Testis (tissue), 3 donors: Measurements from ENCODE around the gene DNAJC22. TPM values are rescaled to one million over a fixed set of nuclear protein-coding genes. Genes with fewer than 3 reads are reported as not detected.

Source experiments
- DNase-seq: peaks from one replicate; pipeline ENCODE4 v3.0.0-alpha.2; 2019
- H3K27ac ChIP-seq, 2 donors: fragments of 200-600 bp; sonication (generic); one replicate each; pipeline ENCODE4 v1.5.1; 2019
- H3K27me3 ChIP-seq: fragments of 200-600 bp; sonication (generic); one replicate; pipeline ENCODE4 v1.5.1; 2019
- H3K36me3 ChIP-seq: fragments of 200-600 bp; sonication (generic); one replicate; pipeline ENCODE4 v1.5.1; 2017; ENCODE audit warnings: low read depth; ENCODE audit errors: missing control alignments
- H3K4me1 ChIP-seq: fragments of 200-600 bp; sonication (generic); one replicate; pipeline ENCODE4 v1.5.1; 2019
- H3K4me3 ChIP-seq, 2 donors: fragments of 200-600 bp; sonication (generic); one replicate each; pipeline ENCODE4 v1.5.1; 2017 to 2019
- H3K9me3 ChIP-seq: fragments of 200-600 bp; sonication (generic); one replicate; pipeline ENCODE4 v1.5.1; 2017
- CTCF ChIP-seq, 3 experiments: fragments of 450-650 bp in 2 of 3; fragments of 200-600 bp in 1 of 3; sonication (generic) in 1 of 3; IDR thresholded peaks; one replicate each; pipeline ENCODE4 v1.5.1; 2016 to 2019; ENCODE audit warnings: antibody characterized with exemption in 3 of 3, mild to moderate bottlenecking in 2 of 3, moderate library complexity in 1 of 3
- POLR2A ChIP-seq: fragments of 450-650 bp; IDR thresholded peaks from one replicate; pipeline ENCODE4 v1.6.1; 2017; ENCODE audit warnings: antibody characterized with exemption, mild to moderate bottlenecking, moderate library complexity
- WGBS, 2 donors: methylation state at CpG; one replicate each; pipeline ENCODE4 v1.1.5; 2018; 5-methylcytosine and 5-hydroxymethylcytosine counted together
- intact Hi-C: fragments of 100-400 bp; cut with DNase I; formaldehyde crosslinking; loops from one replicate; pipeline ENCODE4 v1.15.1; 2023; ENCODE audit warnings: low total_unique reads
- polyA plus RNA-seq: library from polyadenylated mRNA; stranded (reverse); fragments of 350-450 nt; fragmentation: Illumina TruSeq; extraction: RNeasy Lipid Tissue Mini Kit (QIAGEN cat#74804); gene quantifications from one replicate; pipeline ENCODE4 v1.2.3, GENCODE V29; 2014; ENCODE audit warnings: low read depth, low replicate concordance; ENCODE audit not compliant: insufficient read depth
- total RNA-seq, 2 donors: library from RNA; depleted of rRNA; stranded (reverse); fragments of >200 nt; gene quantifications; one replicate each; pipeline ENCODE4 v1.2.3, GENCODE V29; 2016

Gene DNAJC22
- total and polyA plus RNA-seq, 3 donors from 2014 or later: 0.87 to 3.5 (median 1.1) TPM

- peaks cover 18% of the 10 kb centered on the region for H3K4me1 ChIP-seq
- 4 to 5% methylated on average over 3 of the region's 3 CpGs for WGBS, 2 donors
- intact Hi-C loops: no loop called here
Observed at GRCh38 chr12:49368240-49368600, 21.5 kb downstream of the DNAJC22 start.

DNA sequence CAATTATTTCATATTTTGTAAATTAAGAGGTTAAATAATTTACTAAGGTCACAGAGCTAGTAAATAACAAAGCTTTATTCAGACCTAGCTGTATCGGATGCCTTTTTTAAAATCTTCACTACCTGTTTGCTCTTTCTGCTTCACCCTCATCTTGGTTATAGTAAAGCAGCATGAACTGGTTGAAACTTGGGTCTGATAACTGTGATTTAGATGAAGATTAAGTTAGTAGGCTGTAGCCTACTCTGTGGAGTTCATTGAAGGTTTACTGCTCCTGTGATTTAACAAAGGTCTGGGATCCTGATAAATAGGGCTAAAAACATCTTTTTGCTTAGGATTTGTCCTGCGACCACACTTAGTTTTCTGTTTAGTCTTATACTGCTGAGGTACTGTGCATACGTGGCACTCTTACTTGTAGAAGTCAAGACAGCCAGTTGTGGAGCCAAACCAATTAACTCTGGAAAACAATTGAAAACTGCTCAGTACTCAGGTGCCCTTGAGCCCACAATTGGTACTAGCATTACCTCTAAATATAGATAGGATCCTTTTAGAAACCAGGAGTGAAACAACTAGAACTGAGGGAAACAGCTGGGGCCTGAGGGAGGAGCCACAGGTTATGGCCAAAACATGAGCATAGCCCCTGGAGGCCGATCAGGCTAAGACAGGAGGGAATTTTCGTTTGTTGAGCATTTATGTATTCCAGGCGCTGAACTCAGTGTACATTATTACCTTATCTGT is 22.9 kb downstream of the DNAJC22 start:
- Histone ChIP-seq H3K9me3 (no peaks in the 10 kb centered on the region), H3K4me3 (no peak overlapping the region), H3K27ac (peak overlapping the region in 1 of 2 donors; percentile 7), H3K27me3 (no peaks in the 10 kb centered on the region), H3K36me3 (no peaks in the 10 kb centered on the region), H3K4me1 (peaks cover 16% of the 10 kb centered on the region)
- DNase-seq: peak; percentile 39
- WGBS, 2 donors: 33 to 41% methylated on average over 6 of the region's 6 CpGs
- intact Hi-C loops: no loop called here
- TF ChIP-seq CTCF (IDR thresholded peaks at IDR 0.05): peak in 2 of 3 experiments; percentile 24 to 32
- no peak for TF ChIP-seq POLR2A

More at GRCh38 chr12:49368240-49368600, 21.5 kb downstream of the DNAJC22 start:
- TF ChIP-seq POLR2A (no peak), CTCF (IDR thresholded peaks at IDR 0.05) (no peak)
- Histone ChIP-seq H3K27me3 (no peaks in the 10 kb centered on the region), H3K36me3 (no peaks in the 10 kb centered on the region), H3K27ac (peak overlapping the region; percentile 98 to 99), H3K4me3 (peak overlapping the region in 1 of 2 donors; percentile 91), H3K9me3 (no peaks in the 10 kb centered on the region)
- no peak for DNase-seq

- H3K9me3 ChIP-seq: no peaks in the 10 kb centered on the region
- no peaks in the 10 kb centered on the region for H3K36me3 ChIP-seq
- H3K27ac ChIP-seq: no peak overlapping the region
- H3K4me1 ChIP-seq: peaks cover 15% of the 10 kb centered on the region
- no peaks in the 10 kb centered on the region for H3K27me3 ChIP-seq
- intact Hi-C loops: no loop called here
- TF ChIP-seq POLR2A: no peak
- no peak for TF ChIP-seq CTCF (IDR thresholded peaks at IDR 0.05)
- H3K4me3 ChIP-seq: no peak overlapping the region
- no peak for DNase-seq
- 89 to 90% methylated on average over 6 of the region's 6 CpGs for WGBS, 2 donors
Observed at GRCh38 chr12:49370539-49370938, 23.9 kb downstream of the DNAJC22 start.

DNA sequence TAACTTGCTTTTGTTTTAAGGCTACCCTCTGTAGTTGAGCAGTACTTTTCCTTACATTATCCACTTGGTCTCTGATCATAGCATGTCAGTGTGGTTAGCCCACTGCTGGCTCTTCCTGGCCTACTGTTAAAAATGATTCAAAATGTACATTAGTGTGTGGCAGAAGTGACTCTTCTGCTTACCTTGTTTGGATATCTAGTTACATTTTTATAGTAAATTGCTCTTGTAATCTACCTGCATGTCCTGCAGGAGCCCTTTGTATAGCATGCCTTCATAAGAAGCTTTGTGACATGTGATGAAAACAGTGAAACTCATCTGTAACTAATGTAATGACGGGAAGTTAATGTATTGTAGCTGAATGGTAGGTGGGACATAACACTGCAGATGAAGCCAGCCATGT is 28.7 kb downstream of the DNAJC22 start:
- 83 to 84% methylated on average over 1 of the region's 1 CpG for WGBS, 2 donors

More for the DNA sequence above, 28.7 kb downstream of the DNAJC22 start:
- no peak for DNase-seq
- Histone ChIP-seq H3K4me1 (no peaks in the 10 kb centered on the region), H3K9me3 (no peaks in the 10 kb centered on the region), H3K27ac (no peak overlapping the region), H3K4me3 (no peak overlapping the region), H3K36me3 (no peaks in the 10 kb centered on the region), H3K27me3 (no peaks in the 10 kb centered on the region)
- intact Hi-C loops: no loop called here
- TF ChIP-seq CTCF (IDR thresholded peaks at IDR 0.05): no peak
- TF ChIP-seq POLR2A: no peak
